Loucy (cell line): ENCODE measurements around the gene SLC30A9.

Source experiments
- H2AFZ ChIP-seq: fragments of 200-600 bp; sonication (generic); 2 replicates; pipeline ENCODE4 v1.6.0; 2016; ENCODE audit warnings: antibody characterized with exemption, mild to moderate bottlenecking, low read length, moderate library complexity
- H3F3A ChIP-seq: fragments of 200-600 bp; 2 replicates; pipeline ENCODE4 v1.6.0; 2016; ENCODE audit warnings: antibody characterized with exemption, low read depth, mild to moderate bottlenecking
- H3K27me3 ChIP-seq: fragments of 200-600 bp; sonication (generic); 2 replicates; pipeline ENCODE4 v1.6.1; 2014; ENCODE audit warnings: low read length, mild to moderate bottlenecking; ENCODE audit not compliant: insufficient read depth, poor library complexity, severe bottlenecking
- H3K36me3 ChIP-seq: fragments of 200-600 bp; sonication (generic); 2 replicates; pipeline ENCODE4 v1.6.1; 2016; ENCODE audit warnings: low read length; ENCODE audit not compliant: insufficient read depth
- H3K4me1 ChIP-seq: fragments of 200-600 bp; sonication (generic); 2 replicates; pipeline ENCODE4 v1.5.1; 2014; ENCODE audit warnings: low read length, mild to moderate bottlenecking; ENCODE audit not compliant: insufficient read depth, poor library complexity, severe bottlenecking
- H3K4me2 ChIP-seq: fragments of 200-600 bp; sonication (generic); 2 replicates; pipeline ENCODE4 v1.6.0; 2014; ENCODE audit warnings: antibody characterized with exemption, low read length, low read depth, mild to moderate bottlenecking; ENCODE audit not compliant: poor library complexity, severe bottlenecking
- H3K4me3 ChIP-seq: fragments of 200-600 bp; sonication (generic); 2 replicates; pipeline ENCODE4 v1.5.1; 2014; ENCODE audit warnings: low read length, mild to moderate bottlenecking, mixed read lengths; ENCODE audit not compliant: poor library complexity, severe bottlenecking
- H3K79me2 ChIP-seq: fragments of 200-600 bp; sonication (generic); 2 replicates; pipeline ENCODE4 v1.6.1; 2014; ENCODE audit warnings: low read length; ENCODE audit not compliant: insufficient read depth
- H3K9ac ChIP-seq: fragments of 200-600 bp; sonication (generic); 2 replicates; pipeline ENCODE4 v1.6.0; 2014; ENCODE audit warnings: mild to moderate bottlenecking, low read depth, low read length, moderate library complexity; ENCODE audit not compliant: poor library complexity, severe bottlenecking
- H3K9me2 ChIP-seq: fragments of 200-600 bp; sonication (generic); replicated peaks from 2 replicates; pipeline ENCODE4 v1.6.1; 2016; ENCODE audit warnings: low read depth, low read length, mixed read lengths
- H3K9me3 ChIP-seq: fragments of 200-600 bp; sonication (generic); 2 replicates; pipeline ENCODE4 v1.6.1; 2014; ENCODE audit warnings: mild to moderate bottlenecking, antibody characterized with exemption, low read length, low read depth; ENCODE audit not compliant: insufficient read depth
- H4K20me1 ChIP-seq: fragments of 200-600 bp; sonication (generic); 2 replicates; pipeline ENCODE4 v1.6.0; 2014; ENCODE audit warnings: antibody characterized with exemption, low read length, mild to moderate bottlenecking; ENCODE audit not compliant: insufficient read depth, poor library complexity, severe bottlenecking
- EZH2phosphoT487 ChIP-seq: fragments of 200-600 bp; IDR thresholded peaks from 2 replicates; pipeline ENCODE4 v1.6.1; 2018; ENCODE audit warnings: antibody characterized with exemption, mild to moderate bottlenecking, moderate library complexity, borderline replicate concordance
- TF ChIP-seq, protein P1 (sequence below): fragments of 200-600 bp; sonication (generic); conservative IDR thresholded peaks from 2 replicates; pipeline ENCODE4 v1.5.1; 2014; ENCODE audit warnings: mild to moderate bottlenecking, antibody characterized with exemption, low read length

SLC30A9 gene

DNA sequence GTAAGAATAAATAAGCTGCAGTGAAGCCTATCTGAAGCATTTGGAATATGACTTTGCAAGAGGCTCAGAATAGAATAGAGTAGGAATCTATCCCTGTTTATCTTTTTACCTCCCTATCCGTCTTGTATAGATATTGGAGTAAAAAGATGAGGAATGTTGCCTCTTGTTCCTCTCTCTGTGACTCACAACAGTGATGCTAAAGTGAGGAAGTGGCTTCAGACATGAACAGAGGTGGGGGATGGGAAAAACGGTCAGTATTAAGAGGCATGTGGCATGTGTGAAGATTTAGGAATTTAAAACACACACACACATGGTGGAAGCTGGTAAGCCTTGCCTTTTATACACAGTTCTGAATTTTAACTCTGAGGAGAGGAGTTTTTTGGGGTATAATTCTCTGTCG lies 12.6 kb upstream of the SLC30A9 start:
- Histone ChIP-seq H4K20me1 (no peaks in the 10 kb centered on the region), H3K36me3 (no peaks in the 10 kb centered on the region), H3K4me1 (no peaks in the 10 kb centered on the region), H2AFZ (no peak overlapping the region), H3K4me2 (no peak overlapping the region), H3K4me3 (no peak overlapping the region), H3K9me2 (no peaks in the 10 kb centered on the region), H3K27me3 (no peaks in the 10 kb centered on the region), H3K9ac (no peak overlapping the region), H3F3A (no peaks in the 10 kb centered on the region), H3K79me2 (no peaks in the 10 kb centered on the region), H3K9me3 (no peaks in the 10 kb centered on the region)
- TF ChIP-seq, protein P1, sequence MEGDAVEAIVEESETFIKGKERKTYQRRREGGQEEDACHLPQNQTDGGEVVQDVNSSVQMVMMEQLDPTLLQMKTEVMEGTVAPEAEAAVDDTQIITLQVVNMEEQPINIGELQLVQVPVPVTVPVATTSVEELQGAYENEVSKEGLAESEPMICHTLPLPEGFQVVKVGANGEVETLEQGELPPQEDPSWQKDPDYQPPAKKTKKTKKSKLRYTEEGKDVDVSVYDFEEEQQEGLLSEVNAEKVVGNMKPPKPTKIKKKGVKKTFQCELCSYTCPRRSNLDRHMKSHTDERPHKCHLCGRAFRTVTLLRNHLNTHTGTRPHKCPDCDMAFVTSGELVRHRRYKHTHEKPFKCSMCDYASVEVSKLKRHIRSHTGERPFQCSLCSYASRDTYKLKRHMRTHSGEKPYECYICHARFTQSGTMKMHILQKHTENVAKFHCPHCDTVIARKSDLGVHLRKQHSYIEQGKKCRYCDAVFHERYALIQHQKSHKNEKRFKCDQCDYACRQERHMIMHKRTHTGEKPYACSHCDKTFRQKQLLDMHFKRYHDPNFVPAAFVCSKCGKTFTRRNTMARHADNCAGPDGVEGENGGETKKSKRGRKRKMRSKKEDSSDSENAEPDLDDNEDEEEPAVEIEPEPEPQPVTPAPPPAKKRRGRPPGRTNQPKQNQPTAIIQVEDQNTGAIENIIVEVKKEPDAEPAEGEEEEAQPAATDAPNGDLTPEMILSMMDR = no peak
- TF ChIP-seq EZH2phosphoT487 = no peak

DNA sequence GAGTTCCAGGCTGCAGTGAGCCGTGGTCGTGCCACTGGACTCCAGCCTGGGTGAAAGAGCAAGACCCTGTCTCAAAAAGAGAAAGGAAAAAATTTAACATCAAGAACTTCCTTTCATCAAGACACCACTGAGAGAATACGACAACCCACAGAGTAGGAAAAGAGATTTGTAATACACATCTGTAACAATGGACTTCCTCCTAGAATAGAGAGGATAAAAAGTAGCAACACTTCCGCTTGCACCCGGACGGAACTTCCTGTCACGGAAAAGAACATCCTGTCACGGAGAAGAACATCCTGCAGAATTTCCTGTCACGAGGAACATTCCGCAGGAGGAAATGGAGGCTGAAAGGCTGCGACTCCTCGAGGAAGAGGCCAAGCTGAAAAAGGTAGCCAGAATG lies 8.9 kb upstream of the SLC30A9 start, which contains the start of gene DCAF4L1:
Gene DCAF4L1 (plus strand): TSS at position 301 of the 400 bp plus-strand sequence. CDS start 37 bp downstream, at position 338.
- Histone ChIP-seq H3K4me1 (no peaks in the 10 kb centered on the region), H3K36me3 (no peaks in the 10 kb centered on the region), H3F3A (no peaks in the 10 kb centered on the region), H3K4me2 (no peak within 1 kb of the TSS), H3K79me2 (no peaks in the 10 kb centered on the region), H3K27me3 (no peaks in the 10 kb centered on the region), H4K20me1 (no peaks in the 10 kb centered on the region), H2AFZ (no peak within 1 kb of the TSS), H3K9me2 (no peaks in the 10 kb centered on the region), H3K9ac (no peak within 1 kb of the TSS), H3K4me3 (no peak within 1 kb of the TSS), H3K9me3 (no peaks in the 10 kb centered on the region)
- TF ChIP-seq, protein P1 = no peak
- TF ChIP-seq EZH2phosphoT487 = no peak

DNA sequence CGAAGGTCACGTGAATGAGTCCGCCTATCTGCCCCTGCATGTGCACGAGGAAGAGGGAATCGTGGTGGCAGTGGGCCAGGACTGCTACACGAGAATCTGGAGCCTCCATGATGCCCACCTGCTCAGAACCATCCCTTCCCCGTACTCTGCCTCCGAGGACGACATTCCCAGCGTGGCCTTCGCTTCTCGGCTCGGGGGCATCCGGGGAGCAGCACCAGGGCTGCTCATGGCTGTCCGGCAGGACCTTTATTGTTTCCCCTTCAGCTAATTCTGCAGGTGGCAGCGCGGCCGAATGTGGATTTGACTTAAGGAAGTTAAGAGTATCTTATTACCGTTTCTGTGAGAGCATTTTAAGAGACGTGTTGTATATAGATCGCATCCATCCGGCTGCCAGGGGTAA lies 7.6 kb upstream of the SLC30A9 start:
- H3K4me3 ChIP-seq = no peak overlapping the region
- H4K20me1 ChIP-seq = no peaks in the 10 kb centered on the region
- TF ChIP-seq, protein P1 = no peak
- TF ChIP-seq EZH2phosphoT487 = no peak
- no peaks in the 10 kb centered on the region for H3K27me3 ChIP-seq
- no peaks in the 10 kb centered on the region for H3K79me2 ChIP-seq
- no peaks in the 10 kb centered on the region for H3K9me3 ChIP-seq
- H3F3A ChIP-seq = no peaks in the 10 kb centered on the region
- H3K36me3 ChIP-seq = no peaks in the 10 kb centered on the region
- H3K9me2 ChIP-seq = no peaks in the 10 kb centered on the region
- no peak overlapping the region for H3K9ac ChIP-seq
- H3K4me2 ChIP-seq = no peak overlapping the region
- H2AFZ ChIP-seq = no peak overlapping the region
- no peaks in the 10 kb centered on the region for H3K4me1 ChIP-seq
